ENCODE data around the gene CLCN2. TPM values are rescaled to one million over a fixed set of nuclear protein-coding genes. Genes with fewer than 3 reads are reported as not detected.

Gene CLCN2
- total RNA-seq, 1 donor from 2014 or later: 9.7 TPM

GRCh38 chr3:184377882-184378445 lies 16.6 kb upstream of the CLCN2 start, which contains the start of gene THPO:
TSS of gene THPO (minus strand) at chr3:184378207. CDS start at chr3:184376259, 1,948 bp downstream.
- Mint-ChIP-seq H3K9me3 (ENCODE audit: unreplicated experiment) (no peaks in the 10 kb centered on the region), H3K27ac (ENCODE audit: unreplicated experiment) (no peak within 1 kb of the TSS), H3K4me3 (ENCODE audit: unreplicated experiment) (peak within 1 kb of the TSS; percentile 62), H3K27me3 (ENCODE audit: unreplicated experiment) (peaks cover 63% of the 10 kb centered on the region), H3K36me3 (ENCODE audit: unreplicated experiment) (no peaks in the 10 kb centered on the region), H3K4me1 (ENCODE audit: unreplicated experiment) (peaks cover 21% of the 10 kb centered on the region)
- TF ChIP-seq, protein P1, sequence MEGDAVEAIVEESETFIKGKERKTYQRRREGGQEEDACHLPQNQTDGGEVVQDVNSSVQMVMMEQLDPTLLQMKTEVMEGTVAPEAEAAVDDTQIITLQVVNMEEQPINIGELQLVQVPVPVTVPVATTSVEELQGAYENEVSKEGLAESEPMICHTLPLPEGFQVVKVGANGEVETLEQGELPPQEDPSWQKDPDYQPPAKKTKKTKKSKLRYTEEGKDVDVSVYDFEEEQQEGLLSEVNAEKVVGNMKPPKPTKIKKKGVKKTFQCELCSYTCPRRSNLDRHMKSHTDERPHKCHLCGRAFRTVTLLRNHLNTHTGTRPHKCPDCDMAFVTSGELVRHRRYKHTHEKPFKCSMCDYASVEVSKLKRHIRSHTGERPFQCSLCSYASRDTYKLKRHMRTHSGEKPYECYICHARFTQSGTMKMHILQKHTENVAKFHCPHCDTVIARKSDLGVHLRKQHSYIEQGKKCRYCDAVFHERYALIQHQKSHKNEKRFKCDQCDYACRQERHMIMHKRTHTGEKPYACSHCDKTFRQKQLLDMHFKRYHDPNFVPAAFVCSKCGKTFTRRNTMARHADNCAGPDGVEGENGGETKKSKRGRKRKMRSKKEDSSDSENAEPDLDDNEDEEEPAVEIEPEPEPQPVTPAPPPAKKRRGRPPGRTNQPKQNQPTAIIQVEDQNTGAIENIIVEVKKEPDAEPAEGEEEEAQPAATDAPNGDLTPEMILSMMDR (IDR thresholded peaks at IDR 0.05): no peak
- no peak for DNase-seq (ENCODE audit: extremely low spot score, unreplicated experiment)

DNA sequence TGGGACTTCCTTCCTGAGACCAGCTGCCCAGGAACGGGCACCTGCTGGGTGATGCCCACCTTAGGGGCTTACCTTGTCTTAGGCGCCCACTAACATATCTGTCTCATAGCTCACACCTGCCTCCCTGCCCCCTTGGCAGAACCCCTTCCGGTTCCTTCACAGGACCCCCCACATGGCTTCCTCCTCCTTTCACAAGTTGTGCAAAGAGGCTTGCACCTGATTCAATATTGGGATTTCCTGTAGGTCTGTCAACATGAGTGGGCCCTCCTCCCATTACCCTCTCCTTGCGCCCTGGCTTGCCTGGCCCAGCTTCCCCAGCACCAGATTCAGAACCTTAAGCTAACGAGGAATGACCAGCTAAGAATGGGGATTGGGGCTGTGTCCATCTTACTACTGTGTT lies 16.0 kb upstream of the CLCN2 start:
- Mint-ChIP-seq H3K27ac (ENCODE audit: unreplicated experiment) (no peak overlapping the region), H3K27me3 (ENCODE audit: unreplicated experiment) (peaks cover 58% of the 10 kb centered on the region), H3K4me3 (ENCODE audit: unreplicated experiment) (no peak overlapping the region), H3K36me3 (ENCODE audit: unreplicated experiment) (no peaks in the 10 kb centered on the region), H3K4me1 (ENCODE audit: unreplicated experiment) (peaks cover 27% of the 10 kb centered on the region), H3K9me3 (ENCODE audit: unreplicated experiment) (no peaks in the 10 kb centered on the region)
- no peak for DNase-seq (ENCODE audit: extremely low spot score, unreplicated experiment)
- TF ChIP-seq, protein P1 (IDR thresholded peaks at IDR 0.05): no peak

- peaks cover 48% of the 10 kb centered on the region for H3K27me3 Mint-ChIP-seq (ENCODE audit: unreplicated experiment)
- H3K9me3 Mint-ChIP-seq (ENCODE audit: unreplicated experiment): no peaks in the 10 kb centered on the region
- no peak overlapping the region for H3K4me3 Mint-ChIP-seq (ENCODE audit: unreplicated experiment)
- H3K36me3 Mint-ChIP-seq (ENCODE audit: unreplicated experiment): no peaks in the 10 kb centered on the region
- peaks cover 41% of the 10 kb centered on the region for H3K4me1 Mint-ChIP-seq (ENCODE audit: unreplicated experiment)
- H3K27ac Mint-ChIP-seq (ENCODE audit: unreplicated experiment): no peak overlapping the region
- TF ChIP-seq, protein P1 (IDR thresholded peaks at IDR 0.05): no peak
- DNase-seq (ENCODE audit: extremely low spot score, unreplicated experiment): no peak
These were observed 14.5 kb upstream of the CLCN2 start for GRCh38 chr3:184375747-184376461.

- no peaks in the 10 kb centered on the region for H3K9me3 Mint-ChIP-seq (ENCODE audit: unreplicated experiment)
- TF ChIP-seq, protein P1 (IDR thresholded peaks at IDR 0.05): no peak
- no peak overlapping the region for H3K4me3 Mint-ChIP-seq (ENCODE audit: unreplicated experiment)
- H3K4me1 Mint-ChIP-seq (ENCODE audit: unreplicated experiment): peaks cover 52% of the 10 kb centered on the region
- H3K27ac Mint-ChIP-seq (ENCODE audit: unreplicated experiment): no peak overlapping the region
- H3K36me3 Mint-ChIP-seq (ENCODE audit: unreplicated experiment): peaks cover 16% of the 10 kb centered on the region
- no peak for DNase-seq (ENCODE audit: extremely low spot score, unreplicated experiment)
- H3K27me3 Mint-ChIP-seq (ENCODE audit: unreplicated experiment): peaks cover 37% of the 10 kb centered on the region
These were observed 12.0 kb upstream of the CLCN2 start for GRCh38 chr3:184373422-184373821.

- peaks cover 21% of the 10 kb centered on the region for H3K36me3 Mint-ChIP-seq (ENCODE audit: unreplicated experiment)
- H3K27ac Mint-ChIP-seq (ENCODE audit: unreplicated experiment): no peak overlapping the region
- no peak for DNase-seq (ENCODE audit: extremely low spot score, unreplicated experiment)
- peaks cover 32% of the 10 kb centered on the region for H3K27me3 Mint-ChIP-seq (ENCODE audit: unreplicated experiment)
- H3K4me3 Mint-ChIP-seq (ENCODE audit: unreplicated experiment): no peak overlapping the region
- H3K9me3 Mint-ChIP-seq (ENCODE audit: unreplicated experiment): no peaks in the 10 kb centered on the region
- H3K4me1 Mint-ChIP-seq (ENCODE audit: unreplicated experiment): peaks cover 57% of the 10 kb centered on the region
- TF ChIP-seq, protein P1 (IDR thresholded peaks at IDR 0.05): no peak
These were observed 11.5 kb upstream of the CLCN2 start for GRCh38 chr3:184372911-184373310.

Data from osteocyte (in vitro differentiated cells).